Neural cell (in vitro differentiated cells): ENCODE data around the gene NR5A2.

Source experiments
- CTCF ChIP-seq: fragments of 450-650 bp; IDR thresholded peaks from 2 replicates; pipeline ENCODE4 v1.5.1; 2014; ENCODE audit warnings: antibody characterized with exemption, mild to moderate bottlenecking, moderate library complexity; ENCODE audit not compliant: poor library complexity, severe bottlenecking
- EZH2 ChIP-seq: fragments of 200-600, 300-800 bp; shearing (Covaris generic), sonication (generic); IDR thresholded peaks from 2 replicates; pipeline ENCODE4 v1.6.1; 2014; ENCODE audit warnings: antibody characterized with exemption, low read length, borderline replicate concordance, mild to moderate bottlenecking; ENCODE audit not compliant: insufficient read depth, poor library complexity, severe bottlenecking

DNA sequence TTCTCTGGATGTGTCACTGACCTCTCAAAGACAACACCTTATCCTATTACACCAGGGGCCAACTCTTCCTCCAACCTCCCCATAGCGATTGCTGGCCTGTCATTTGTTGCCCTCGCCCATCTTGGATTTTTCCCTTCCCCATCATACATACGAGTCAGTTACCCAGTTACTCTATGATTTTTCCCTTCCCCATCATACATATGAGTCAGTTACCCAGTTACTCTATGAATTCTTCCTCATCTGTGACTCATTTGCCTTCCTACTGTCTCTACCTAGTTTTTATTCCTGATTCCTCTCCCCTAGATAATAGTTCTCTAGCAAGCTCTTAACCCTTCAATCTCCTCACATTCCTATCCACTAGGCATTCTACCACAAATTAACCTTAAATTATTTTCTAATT, 178.8 kb downstream of the NR5A2 start:
- TF ChIP-seq CTCF: no peak
- no peak for TF ChIP-seq EZH2
